Hepatocyte (in vitro differentiated cells): ENCODE data around the gene ADRB2.

Experiments used
- CTCF ChIP-seq: fragments of 200-600 bp; sonication (generic); IDR thresholded peaks from 2 replicates; pipeline ENCODE4 v1.5.1; 2016; ENCODE audit warnings: antibody characterized with exemption, mild to moderate bottlenecking; ENCODE audit not compliant: poor library complexity
- EZH2phosphoT487 ChIP-seq: fragments of 200-600 bp; sonication (generic); IDR thresholded peaks from one replicate; pipeline ENCODE4 v1.6.1; 2018; ENCODE audit warnings: antibody characterized with exemption, mild to moderate bottlenecking, low read depth, moderate library complexity; ENCODE audit not compliant: unreplicated experiment, severe bottlenecking

DNA sequence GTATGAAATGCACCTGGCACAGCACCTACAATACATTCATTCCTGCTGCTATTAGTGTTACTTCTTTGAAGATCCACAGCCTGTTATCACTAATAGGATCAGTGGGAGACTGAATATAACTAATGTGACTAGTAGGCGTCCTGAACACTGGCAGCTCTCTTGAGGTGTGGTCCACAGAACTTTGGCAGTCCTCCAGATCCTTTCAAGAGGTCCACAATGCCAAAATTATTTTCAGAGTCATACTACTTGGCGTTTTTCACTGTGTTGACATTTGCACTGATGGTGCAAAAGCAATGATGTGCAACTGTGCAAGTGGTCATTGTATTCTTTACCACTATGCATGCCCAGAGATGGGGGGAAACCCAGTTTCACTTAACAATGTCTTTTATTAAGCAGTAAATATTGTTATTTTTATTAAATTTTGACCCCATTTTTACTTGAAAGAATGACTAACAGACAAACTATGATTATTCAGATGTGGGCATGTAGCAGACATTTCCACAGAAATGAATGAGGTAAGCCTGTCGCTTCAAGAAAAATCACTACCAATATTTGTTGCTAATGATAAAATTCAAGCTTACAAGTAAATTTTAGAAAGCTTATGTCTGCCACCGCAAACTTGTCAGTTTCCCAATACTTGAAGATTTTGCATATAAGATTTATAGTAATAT, 48.9 kb downstream of the ADRB2 start:
- TF ChIP-seq EZH2phosphoT487, result no peak
- TF ChIP-seq CTCF, result no peak
